ENCODE measurements around the gene NCOR2.

DNA sequence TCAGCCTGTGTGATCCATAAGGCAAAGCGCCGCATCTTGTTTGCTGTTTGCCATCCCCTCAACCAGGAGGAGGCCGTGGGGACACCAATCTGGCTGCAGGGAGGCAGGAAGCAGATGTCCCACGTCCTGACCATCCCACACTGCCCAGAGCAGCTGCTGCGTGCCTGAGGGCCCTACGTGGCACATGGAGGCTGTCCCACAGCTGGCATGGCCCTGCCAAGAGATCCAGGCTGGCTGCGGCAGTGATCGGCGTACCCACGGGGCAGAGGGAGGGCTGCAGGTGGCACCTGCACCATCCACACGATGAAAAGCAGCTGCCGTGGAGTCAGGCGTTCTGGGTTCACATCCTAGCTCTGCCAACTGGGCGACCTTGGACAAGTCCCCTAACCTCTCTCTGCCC, 42.0 kb downstream of the NCOR2 start:
- TF ChIP-seq POLR2A (IDR thresholded peaks at IDR 0.05) (no peak), EP300 (IDR thresholded peaks at IDR 0.05) (no peak)
- TF ChIP-seq, protein P1, sequence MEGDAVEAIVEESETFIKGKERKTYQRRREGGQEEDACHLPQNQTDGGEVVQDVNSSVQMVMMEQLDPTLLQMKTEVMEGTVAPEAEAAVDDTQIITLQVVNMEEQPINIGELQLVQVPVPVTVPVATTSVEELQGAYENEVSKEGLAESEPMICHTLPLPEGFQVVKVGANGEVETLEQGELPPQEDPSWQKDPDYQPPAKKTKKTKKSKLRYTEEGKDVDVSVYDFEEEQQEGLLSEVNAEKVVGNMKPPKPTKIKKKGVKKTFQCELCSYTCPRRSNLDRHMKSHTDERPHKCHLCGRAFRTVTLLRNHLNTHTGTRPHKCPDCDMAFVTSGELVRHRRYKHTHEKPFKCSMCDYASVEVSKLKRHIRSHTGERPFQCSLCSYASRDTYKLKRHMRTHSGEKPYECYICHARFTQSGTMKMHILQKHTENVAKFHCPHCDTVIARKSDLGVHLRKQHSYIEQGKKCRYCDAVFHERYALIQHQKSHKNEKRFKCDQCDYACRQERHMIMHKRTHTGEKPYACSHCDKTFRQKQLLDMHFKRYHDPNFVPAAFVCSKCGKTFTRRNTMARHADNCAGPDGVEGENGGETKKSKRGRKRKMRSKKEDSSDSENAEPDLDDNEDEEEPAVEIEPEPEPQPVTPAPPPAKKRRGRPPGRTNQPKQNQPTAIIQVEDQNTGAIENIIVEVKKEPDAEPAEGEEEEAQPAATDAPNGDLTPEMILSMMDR (IDR thresholded peaks at IDR 0.05), result no peak

Data from tibial nerve (tissue), 4 donors.